ENCODE measurements around the gene NFS1.

DNA sequence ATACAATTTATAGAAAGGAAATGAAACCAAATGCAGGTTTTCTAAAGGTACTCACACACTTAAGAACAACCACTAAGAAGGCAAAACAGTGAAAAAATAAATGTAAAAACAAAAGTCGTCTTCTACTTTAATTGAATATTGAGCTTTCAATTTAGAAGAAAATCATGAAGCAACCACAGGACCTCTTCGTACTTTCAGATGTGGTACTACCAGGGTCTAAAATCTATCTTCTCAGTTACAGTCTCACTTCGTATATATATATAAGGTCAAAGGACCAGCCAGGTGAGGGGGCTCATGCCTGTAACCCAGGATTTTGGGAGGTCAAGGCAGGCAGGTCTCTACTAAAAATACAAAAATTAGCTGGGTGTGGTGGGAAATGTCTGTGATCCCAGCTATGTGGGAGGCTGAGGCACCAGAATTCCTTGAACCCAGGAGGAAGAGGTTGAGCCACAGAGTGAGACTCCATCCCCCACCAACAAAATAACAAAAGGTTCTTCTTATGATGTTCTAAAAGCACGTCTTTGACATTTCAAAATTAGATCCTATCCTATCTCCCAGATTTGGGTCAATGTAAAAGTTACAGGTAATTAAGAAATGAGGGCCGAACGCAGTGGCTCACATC is 12.5 kb upstream of the NFS1 start:
- TF ChIP-seq, protein P1, sequence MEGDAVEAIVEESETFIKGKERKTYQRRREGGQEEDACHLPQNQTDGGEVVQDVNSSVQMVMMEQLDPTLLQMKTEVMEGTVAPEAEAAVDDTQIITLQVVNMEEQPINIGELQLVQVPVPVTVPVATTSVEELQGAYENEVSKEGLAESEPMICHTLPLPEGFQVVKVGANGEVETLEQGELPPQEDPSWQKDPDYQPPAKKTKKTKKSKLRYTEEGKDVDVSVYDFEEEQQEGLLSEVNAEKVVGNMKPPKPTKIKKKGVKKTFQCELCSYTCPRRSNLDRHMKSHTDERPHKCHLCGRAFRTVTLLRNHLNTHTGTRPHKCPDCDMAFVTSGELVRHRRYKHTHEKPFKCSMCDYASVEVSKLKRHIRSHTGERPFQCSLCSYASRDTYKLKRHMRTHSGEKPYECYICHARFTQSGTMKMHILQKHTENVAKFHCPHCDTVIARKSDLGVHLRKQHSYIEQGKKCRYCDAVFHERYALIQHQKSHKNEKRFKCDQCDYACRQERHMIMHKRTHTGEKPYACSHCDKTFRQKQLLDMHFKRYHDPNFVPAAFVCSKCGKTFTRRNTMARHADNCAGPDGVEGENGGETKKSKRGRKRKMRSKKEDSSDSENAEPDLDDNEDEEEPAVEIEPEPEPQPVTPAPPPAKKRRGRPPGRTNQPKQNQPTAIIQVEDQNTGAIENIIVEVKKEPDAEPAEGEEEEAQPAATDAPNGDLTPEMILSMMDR (IDR thresholded peaks at IDR 0.05), result no peak
- TF ChIP-seq EP300 (IDR thresholded peaks at IDR 0.05) (no peak), POLR2AphosphoS5 (IDR thresholded peaks at IDR 0.05) (no peak), POLR2A (IDR thresholded peaks at IDR 0.05) (no peak)
